Activated T-helper 9 cell treated with anti-CD3 and anti-CD28 coated beads, Interleukin-2, amount 50 U/mL, for 16 hours (primary cell): Measurements from ENCODE around the gene ARR3.
"Not testable (repeated sequence)": the region's sequence is repeated elsewhere in the genome, so short reads cannot be mapped to it uniquely, and the experiment has no call there.

Experiments
- DNase-seq: peaks from one replicate; pipeline ENCODE4 v3.0.0-alpha.2; 2020; ENCODE audit warnings: low read depth

Gene ARR3

GRCh38 chrX:70268034-70268433 lies at the start of gene ARR3:
ARR3 (plus strand) TSS chrX:70268334; CDS start chrX:70269386, 1,052 bp downstream.
- no peak for DNase-seq

GRCh38 chrX:70219938-70220764 lies 48.0 kb upstream of the ARR3 start:
- DNase-seq, result no peak

GRCh38 chrX:70226048-70226447 lies 42.1 kb upstream of the ARR3 start:
- no peak for DNase-seq

GRCh38 chrX:70226687-70227086 lies 41.4 kb upstream of the ARR3 start:
- no peak for DNase-seq

GRCh38 chrX:70231666-70232065 lies 36.5 kb upstream of the ARR3 start:
- DNase-seq, result no peak

GRCh38 chrX:70234355-70234754 lies 33.8 kb upstream of the ARR3 start, which contains the start of gene AWAT1:
AWAT1 (plus strand) TSS chrX:70234655; CDS start chrX:70234696, 41 bp downstream.
- DNase-seq, result no peak

GRCh38 chrX:70240751-70241150 lies 27.4 kb upstream of the ARR3 start:
- no peak for DNase-seq

- DNase-seq, result no peak
These were observed 26.6 kb upstream of the ARR3 start for GRCh38 chrX:70241501-70241900.

- DNase-seq, result not testable (repeated sequence)
These were observed 24.5 kb upstream of the ARR3 start for GRCh38 chrX:70243601-70244000.

GRCh38 chrX:70244881-70245280 lies 23.3 kb upstream of the ARR3 start:
- no peak for DNase-seq

GRCh38 chrX:70247252-70247651 lies 20.9 kb upstream of the ARR3 start:
- no peak for DNase-seq

- DNase-seq, result no peak
These were observed 15.6 kb upstream of the ARR3 start for GRCh38 chrX:70252491-70252890.

GRCh38 chrX:70253377-70254062 lies 14.6 kb upstream of the ARR3 start:
- no peak for DNase-seq

- no peak for DNase-seq
These were observed 14.1 kb upstream of the ARR3 start for GRCh38 chrX:70254063-70254400.

GRCh38 chrX:70254909-70255308 lies 13.2 kb upstream of the ARR3 start:
- no peak for DNase-seq

- no peak for DNase-seq
These were observed 12.7 kb upstream of the ARR3 start for GRCh38 chrX:70255452-70255851.

- DNase-seq, result no peak
These were observed 10.5 kb upstream of the ARR3 start for GRCh38 chrX:70257423-70258288.

- no peak for DNase-seq
These were observed 8.0 kb upstream of the ARR3 start, which contains the start of gene P2RY4 for GRCh38 chrX:70260104-70260503. P2RY4 (minus strand) TSS chrX:70260204; CDS start chrX:70259624, 580 bp downstream.

- peak; percentile 4 for DNase-seq
These were observed 5.1 kb upstream of the ARR3 start for GRCh38 chrX:70262952-70263567.

GRCh38 chrX:70264784-70265183 lies 3.4 kb upstream of the ARR3 start:
- no peak for DNase-seq

- not testable (repeated sequence) for DNase-seq
These were observed 5.9 kb downstream of the ARR3 start for GRCh38 chrX:70274029-70274428.

GRCh38 chrX:70279081-70279480 lies 10.9 kb downstream of the ARR3 start:
- no peak for DNase-seq
